ENCODE measurements around the gene CCR6. TPM values are rescaled to one million over a fixed set of nuclear protein-coding genes. Genes with fewer than 3 reads are reported as not detected.

The CCR6 gene
- total and polyA plus RNA-seq, 2 donors (not counting 1 experiment from before 2014, with no cell fraction given) = not detected

DNA sequence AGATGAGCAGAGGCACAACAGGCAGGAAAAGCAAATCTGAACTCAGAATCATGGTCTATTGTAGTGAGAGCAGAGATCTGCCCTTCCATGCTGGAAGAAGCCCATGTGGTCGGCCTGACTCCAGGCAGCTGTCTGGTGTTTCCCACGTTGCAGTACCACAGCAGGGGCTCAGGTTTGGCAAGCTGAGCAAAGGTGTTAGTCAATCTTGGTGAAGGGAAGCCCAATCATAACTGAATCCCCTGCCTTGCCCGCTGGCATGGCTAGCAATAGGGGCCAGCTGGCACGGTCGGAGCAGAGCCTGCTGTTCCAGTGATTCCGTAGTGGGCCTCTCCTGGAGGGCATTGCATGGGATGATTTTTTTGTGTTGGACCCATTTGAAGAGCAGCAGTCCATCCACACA is 17.8 kb upstream of the CCR6 start:
- H4K20me1 ChIP-seq (ENCODE audit: control insufficient read depth, extremely low read depth, insufficient read depth, low read length) = no peaks in the 10 kb centered on the region
- TF ChIP-seq, protein P1, sequence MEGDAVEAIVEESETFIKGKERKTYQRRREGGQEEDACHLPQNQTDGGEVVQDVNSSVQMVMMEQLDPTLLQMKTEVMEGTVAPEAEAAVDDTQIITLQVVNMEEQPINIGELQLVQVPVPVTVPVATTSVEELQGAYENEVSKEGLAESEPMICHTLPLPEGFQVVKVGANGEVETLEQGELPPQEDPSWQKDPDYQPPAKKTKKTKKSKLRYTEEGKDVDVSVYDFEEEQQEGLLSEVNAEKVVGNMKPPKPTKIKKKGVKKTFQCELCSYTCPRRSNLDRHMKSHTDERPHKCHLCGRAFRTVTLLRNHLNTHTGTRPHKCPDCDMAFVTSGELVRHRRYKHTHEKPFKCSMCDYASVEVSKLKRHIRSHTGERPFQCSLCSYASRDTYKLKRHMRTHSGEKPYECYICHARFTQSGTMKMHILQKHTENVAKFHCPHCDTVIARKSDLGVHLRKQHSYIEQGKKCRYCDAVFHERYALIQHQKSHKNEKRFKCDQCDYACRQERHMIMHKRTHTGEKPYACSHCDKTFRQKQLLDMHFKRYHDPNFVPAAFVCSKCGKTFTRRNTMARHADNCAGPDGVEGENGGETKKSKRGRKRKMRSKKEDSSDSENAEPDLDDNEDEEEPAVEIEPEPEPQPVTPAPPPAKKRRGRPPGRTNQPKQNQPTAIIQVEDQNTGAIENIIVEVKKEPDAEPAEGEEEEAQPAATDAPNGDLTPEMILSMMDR (conservative IDR thresholded peaks at IDR 0.05 in 1 of 2, IDR thresholded peaks at IDR 0.05 in 1 of 2; ENCODE audit: low read depth in 1 of 2, low read length in 2 of 2) = no peak
- no peak for TF ChIP-seq EZH2 (IDR thresholded peaks at IDR 0.05; ENCODE audit: low read length, missing control alignments)
- H3K79me2 ChIP-seq (ENCODE audit: control insufficient read depth, insufficient read depth, low read length) = no peaks in the 10 kb centered on the region

DNA sequence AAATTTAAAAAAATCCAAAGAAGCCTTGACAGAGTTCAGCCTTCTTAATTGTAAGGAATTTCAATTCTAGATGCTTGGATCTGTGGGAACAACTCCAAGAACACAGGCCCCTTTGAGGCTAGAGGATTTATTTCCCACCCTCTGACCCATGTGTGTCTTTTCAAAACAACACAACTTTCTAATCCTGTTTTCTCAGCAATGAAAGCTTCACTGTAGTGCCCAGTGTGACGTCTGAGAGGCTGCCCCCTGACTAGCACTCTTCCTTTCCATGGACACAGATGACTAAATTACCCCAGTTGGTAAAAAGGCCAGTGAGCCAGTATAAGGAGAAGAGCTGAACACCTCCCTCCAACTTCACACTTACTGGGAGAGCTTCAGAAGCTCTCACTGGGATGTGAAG is 16.5 kb upstream of the CCR6 start:
- no peak overlapping the region for H3K9ac ChIP-seq (ENCODE audit: insufficient read depth, low read length)
- H3K4me3 ChIP-seq (replicated peaks in 1 of 4; ENCODE audit: control extremely low read depth in 1 of 4, insufficient read depth in 1 of 4, low read depth in 3 of 4, low read length in 4 of 4) = no peak overlapping the region
- H3K4me2 ChIP-seq (ENCODE audit: extremely low read depth, insufficient read depth, low read length) = no peak overlapping the region
- no peak overlapping the region for H2AFZ ChIP-seq (ENCODE audit: low read length)
- no peak for DNase-seq (ENCODE audit: low read depth in 2 of 2)
- no peaks in the 10 kb centered on the region for H4K20me1 ChIP-seq (ENCODE audit: control insufficient read depth, extremely low read depth, insufficient read depth, low read length)
- TF ChIP-seq EZH2 (IDR thresholded peaks at IDR 0.05; ENCODE audit: low read length, missing control alignments) = no peak
- H3K27me3 ChIP-seq (ENCODE audit: control insufficient read depth, insufficient read depth, low read length) = no peaks in the 10 kb centered on the region
- no peaks in the 10 kb centered on the region for H3K9me3 ChIP-seq (ENCODE audit: control insufficient read depth, insufficient read depth, low read depth, low read length)
- no peaks in the 10 kb centered on the region for H3K4me1 ChIP-seq (ENCODE audit: control insufficient read depth, extremely low read depth, insufficient read depth, low read length)
- H3K79me2 ChIP-seq (ENCODE audit: control insufficient read depth, insufficient read depth, low read length) = no peaks in the 10 kb centered on the region
- no peaks in the 10 kb centered on the region for H3K36me3 ChIP-seq (ENCODE audit: control insufficient read depth, insufficient read depth, low read length)
- no peak overlapping the region for H3K27ac ChIP-seq (ENCODE audit: insufficient read depth, low read length)

More for the DNA sequence above, 17.8 kb upstream of the CCR6 start:
- no peak overlapping the region for H3K4me3 ChIP-seq (replicated peaks in 1 of 4; ENCODE audit: control extremely low read depth in 1 of 4, insufficient read depth in 1 of 4, low read depth in 3 of 4, low read length in 4 of 4)
- no peak overlapping the region for H3K27ac ChIP-seq (ENCODE audit: insufficient read depth, low read length)
- H2AFZ ChIP-seq (ENCODE audit: low read length) = no peak overlapping the region
- no peak for DNase-seq (ENCODE audit: low read depth in 2 of 2)
- no peak overlapping the region for H3K4me2 ChIP-seq (ENCODE audit: extremely low read depth, insufficient read depth, low read length)
- H3K36me3 ChIP-seq (ENCODE audit: control insufficient read depth, insufficient read depth, low read length) = no peaks in the 10 kb centered on the region
- no peaks in the 10 kb centered on the region for H3K4me1 ChIP-seq (ENCODE audit: control insufficient read depth, extremely low read depth, insufficient read depth, low read length)
- no peak overlapping the region for H3K9ac ChIP-seq (ENCODE audit: insufficient read depth, low read length)
- H3K9me3 ChIP-seq (ENCODE audit: control insufficient read depth, insufficient read depth, low read depth, low read length) = no peaks in the 10 kb centered on the region
- H3K27me3 ChIP-seq (ENCODE audit: control insufficient read depth, insufficient read depth, low read length) = no peaks in the 10 kb centered on the region

DNA sequence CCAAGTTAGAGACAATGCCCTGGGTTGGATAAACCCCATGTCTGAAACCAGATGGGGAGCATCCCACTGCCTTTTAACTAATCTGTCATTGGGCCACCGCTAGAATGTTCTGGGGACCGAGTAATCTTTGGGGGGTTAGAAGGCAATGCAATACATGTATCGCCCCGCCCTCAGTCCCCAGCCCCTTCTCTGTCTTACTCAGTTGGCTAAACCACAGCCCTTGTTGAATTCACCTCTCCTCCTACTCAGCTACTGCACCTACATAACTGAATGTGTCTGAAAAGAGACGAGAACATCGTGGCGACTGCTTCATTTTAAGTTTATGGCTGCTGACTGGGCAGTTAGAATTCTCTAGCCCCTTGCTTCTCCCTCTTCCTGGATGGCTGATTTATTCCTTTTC is 15.1 kb upstream of the CCR6 start:
- Histone ChIP-seq H3K4me1 (ENCODE audit: control insufficient read depth, extremely low read depth, insufficient read depth, low read length) (no peaks in the 10 kb centered on the region), H4K20me1 (ENCODE audit: control insufficient read depth, extremely low read depth, insufficient read depth, low read length) (no peaks in the 10 kb centered on the region), H2AFZ (ENCODE audit: low read length) (no peak overlapping the region), H3K79me2 (ENCODE audit: control insufficient read depth, insufficient read depth, low read length) (no peaks in the 10 kb centered on the region), H3K9ac (ENCODE audit: insufficient read depth, low read length) (no peak overlapping the region), H3K9me3 (ENCODE audit: control insufficient read depth, insufficient read depth, low read depth, low read length) (no peaks in the 10 kb centered on the region), H3K4me3 (replicated peaks in 1 of 4; ENCODE audit: control extremely low read depth in 1 of 4, insufficient read depth in 1 of 4, low read depth in 3 of 4, low read length in 4 of 4) (no peak overlapping the region), H3K27me3 (ENCODE audit: control insufficient read depth, insufficient read depth, low read length) (no peaks in the 10 kb centered on the region), H3K27ac (ENCODE audit: insufficient read depth, low read length) (no peak overlapping the region), H3K36me3 (ENCODE audit: control insufficient read depth, insufficient read depth, low read length) (no peaks in the 10 kb centered on the region), H3K4me2 (ENCODE audit: extremely low read depth, insufficient read depth, low read length) (no peak overlapping the region)
- TF ChIP-seq, protein P1 (conservative IDR thresholded peaks at IDR 0.05 in 1 of 2, IDR thresholded peaks at IDR 0.05 in 1 of 2; ENCODE audit: low read depth in 1 of 2, low read length in 2 of 2) = no peak
- no peak for TF ChIP-seq EZH2 (IDR thresholded peaks at IDR 0.05; ENCODE audit: low read length, missing control alignments)
- no peak for DNase-seq (ENCODE audit: low read depth in 2 of 2)
